ENCODE measurements around the gene THUMPD3.

Gene THUMPD3

DNA sequence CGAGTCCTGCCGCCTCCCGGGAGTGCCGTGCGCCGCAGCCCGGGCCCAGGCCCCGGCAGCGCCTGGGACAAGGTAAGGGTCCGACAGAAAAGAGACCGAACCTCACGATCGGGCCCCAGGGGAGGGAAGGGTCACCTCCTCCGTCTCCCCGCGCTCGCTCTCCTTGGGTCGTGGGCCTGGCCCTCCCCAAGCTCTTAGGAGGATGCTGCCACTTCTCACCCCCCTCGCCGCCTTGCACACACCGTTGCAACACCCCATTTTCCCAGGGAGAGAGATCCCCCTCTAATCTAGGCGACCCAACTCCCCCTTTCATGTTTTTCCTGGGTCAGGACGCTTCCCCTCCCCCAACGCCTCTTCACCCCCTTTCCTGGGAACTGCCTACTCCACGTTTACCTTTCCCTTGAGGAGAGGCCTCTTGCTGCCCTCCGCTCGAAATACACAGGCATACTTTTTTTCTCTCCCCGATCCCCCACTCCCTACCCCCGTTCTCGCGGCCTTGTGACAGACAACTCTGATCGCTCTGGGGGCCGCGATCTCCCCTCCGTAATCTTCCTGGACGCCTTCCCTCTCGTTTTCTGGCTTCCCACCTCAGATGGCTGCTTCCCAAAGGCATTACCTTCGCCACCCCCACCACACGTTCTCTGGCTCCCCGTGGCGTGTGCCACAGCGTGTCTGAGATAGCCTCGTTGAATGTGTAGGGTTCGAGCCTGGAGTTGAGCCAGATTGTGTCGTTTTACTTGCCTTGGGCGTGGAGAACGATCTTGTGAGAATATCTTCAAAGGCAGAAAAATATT is 35.2 kb downstream of the THUMPD3 start:
- peak overlapping the region; percentile 97 for H3K27ac ChIP-seq
- TF ChIP-seq, protein P1, sequence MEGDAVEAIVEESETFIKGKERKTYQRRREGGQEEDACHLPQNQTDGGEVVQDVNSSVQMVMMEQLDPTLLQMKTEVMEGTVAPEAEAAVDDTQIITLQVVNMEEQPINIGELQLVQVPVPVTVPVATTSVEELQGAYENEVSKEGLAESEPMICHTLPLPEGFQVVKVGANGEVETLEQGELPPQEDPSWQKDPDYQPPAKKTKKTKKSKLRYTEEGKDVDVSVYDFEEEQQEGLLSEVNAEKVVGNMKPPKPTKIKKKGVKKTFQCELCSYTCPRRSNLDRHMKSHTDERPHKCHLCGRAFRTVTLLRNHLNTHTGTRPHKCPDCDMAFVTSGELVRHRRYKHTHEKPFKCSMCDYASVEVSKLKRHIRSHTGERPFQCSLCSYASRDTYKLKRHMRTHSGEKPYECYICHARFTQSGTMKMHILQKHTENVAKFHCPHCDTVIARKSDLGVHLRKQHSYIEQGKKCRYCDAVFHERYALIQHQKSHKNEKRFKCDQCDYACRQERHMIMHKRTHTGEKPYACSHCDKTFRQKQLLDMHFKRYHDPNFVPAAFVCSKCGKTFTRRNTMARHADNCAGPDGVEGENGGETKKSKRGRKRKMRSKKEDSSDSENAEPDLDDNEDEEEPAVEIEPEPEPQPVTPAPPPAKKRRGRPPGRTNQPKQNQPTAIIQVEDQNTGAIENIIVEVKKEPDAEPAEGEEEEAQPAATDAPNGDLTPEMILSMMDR (IDR thresholded peaks at IDR 0.05), result no peak
- no peak for TF ChIP-seq ZFX (IDR thresholded peaks at IDR 0.05; ENCODE audit: borderline replicate concordance)

DNA sequence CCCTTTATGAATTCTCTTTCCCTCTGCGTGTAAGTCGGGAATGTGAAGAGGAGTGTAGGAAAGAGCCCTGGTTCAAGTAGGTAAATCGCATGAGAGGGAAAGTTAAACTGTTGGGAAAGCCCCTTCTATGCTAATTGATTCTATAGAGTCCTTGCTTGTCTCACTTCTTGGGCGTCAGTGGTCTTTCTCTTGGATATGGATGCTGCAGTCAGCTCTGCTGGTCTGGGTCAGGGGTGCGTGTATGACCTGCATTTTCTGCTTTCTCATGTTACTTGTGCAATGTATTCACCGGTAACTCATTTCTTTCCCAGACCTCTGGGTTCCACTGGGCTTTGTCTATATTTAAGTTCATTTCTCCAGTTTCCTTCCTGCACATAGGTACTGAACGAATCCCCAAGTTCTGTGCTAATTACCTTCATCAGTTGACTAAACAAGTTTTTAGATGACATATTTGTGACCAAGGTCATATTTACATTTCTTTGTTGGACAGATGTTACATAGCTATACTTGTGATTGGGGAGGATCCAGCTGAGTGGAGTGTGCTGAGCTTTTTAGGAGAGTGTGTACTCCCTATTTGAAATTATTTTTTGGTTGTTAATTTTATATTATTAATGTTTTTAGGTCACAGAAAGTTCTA is 36.0 kb downstream of the THUMPD3 start:
- peak overlapping the region; percentile 97 for H3K27ac ChIP-seq
- TF ChIP-seq ZFX (IDR thresholded peaks at IDR 0.05; ENCODE audit: borderline replicate concordance), result no peak

DNA sequence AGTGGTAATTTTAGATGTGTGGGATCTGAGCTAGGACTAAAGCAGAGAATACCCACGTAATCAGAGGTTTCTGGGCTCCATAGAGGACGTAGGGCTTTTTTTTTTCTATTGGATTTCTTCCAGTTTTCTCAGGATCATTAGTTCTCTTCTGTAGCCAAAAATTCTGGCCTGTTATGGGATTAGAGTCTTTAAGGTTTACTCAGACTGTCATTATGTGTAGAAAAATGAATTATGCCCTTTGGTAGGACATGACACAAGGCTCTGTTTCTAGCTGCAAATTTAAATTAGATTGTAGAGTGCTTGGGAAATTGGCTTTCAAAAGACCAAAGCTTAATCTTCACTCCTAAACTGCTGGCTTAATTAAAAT is 36.5 kb downstream of the THUMPD3 start:
- TF ChIP-seq, protein P1 (IDR thresholded peaks at IDR 0.05), result no peak
- H3K27ac ChIP-seq, result peak overlapping the region; percentile 97

DNA sequence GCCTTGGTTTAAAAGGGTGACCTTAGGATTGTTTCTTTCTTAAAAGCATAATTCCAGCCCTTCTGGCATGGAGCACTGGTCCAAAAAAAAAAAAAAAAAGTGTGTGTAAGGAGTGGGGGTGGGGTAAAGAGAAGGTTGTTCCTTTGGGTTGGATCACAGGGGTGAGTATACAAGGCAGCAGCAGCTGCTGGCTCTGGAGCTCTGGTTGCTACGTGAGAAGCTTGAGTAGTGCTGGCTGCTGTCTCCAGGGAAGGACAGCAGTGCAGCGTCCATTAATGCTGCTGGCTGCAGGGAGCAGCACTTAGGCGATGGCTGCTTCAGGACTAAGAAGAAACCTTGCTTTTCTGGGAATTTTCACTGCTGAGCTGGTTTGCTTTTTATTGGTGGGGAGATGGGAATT is 36.9 kb downstream of the THUMPD3 start:
- H3K27ac ChIP-seq, result peak overlapping the region; percentile 97
- TF ChIP-seq, protein P1 (IDR thresholded peaks at IDR 0.05), result no peak
- TF ChIP-seq ZFX (IDR thresholded peaks at IDR 0.05; ENCODE audit: borderline replicate concordance), result no peak

DNA sequence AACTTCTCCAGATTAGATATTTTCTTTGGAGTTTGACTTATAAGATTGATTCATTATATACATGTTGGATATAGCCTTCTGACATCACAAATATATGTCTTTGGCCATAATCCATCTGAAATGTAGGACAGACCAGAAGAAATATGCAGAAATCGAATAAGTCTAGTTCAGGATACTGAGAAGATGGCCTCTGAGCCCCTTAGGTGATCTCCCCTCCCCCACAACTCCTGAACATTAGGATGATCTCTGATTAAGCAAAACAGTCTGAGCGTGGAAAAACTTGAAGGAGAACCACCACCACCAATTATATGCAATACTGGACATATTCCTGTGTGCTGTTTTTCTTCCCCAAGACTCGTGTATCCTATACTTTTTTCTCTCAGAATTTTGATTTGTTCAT is 37.8 kb downstream of the THUMPD3 start:
- TF ChIP-seq, protein P1 (IDR thresholded peaks at IDR 0.05), result no peak
- TF ChIP-seq ZFX (IDR thresholded peaks at IDR 0.05; ENCODE audit: borderline replicate concordance), result no peak
- H3K27ac ChIP-seq, result peak overlapping the region; percentile 97

DNA sequence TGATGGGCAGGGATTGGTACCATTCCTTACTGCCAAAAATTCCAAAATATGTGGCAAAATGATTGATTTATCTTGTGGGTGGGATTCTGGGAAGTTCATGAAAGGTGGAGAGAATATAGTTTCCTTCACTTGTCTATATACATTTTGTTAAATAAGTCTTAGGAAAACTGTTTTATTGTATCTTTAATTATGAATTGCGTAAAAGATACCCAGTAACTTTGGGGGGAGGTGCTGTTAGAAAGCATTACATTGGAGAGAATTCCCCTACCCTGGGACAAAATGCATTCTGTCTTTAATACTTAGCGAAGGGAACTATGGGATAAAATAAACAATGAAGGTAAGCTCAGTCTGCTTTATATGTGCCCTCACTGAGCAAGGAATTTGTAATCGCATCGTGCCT is 39.1 kb downstream of the THUMPD3 start:
- peak overlapping the region; percentile 97 for H3K27ac ChIP-seq
- TF ChIP-seq ZFX (IDR thresholded peaks at IDR 0.05; ENCODE audit: borderline replicate concordance), result no peak
- TF ChIP-seq, protein P1 (IDR thresholded peaks at IDR 0.05), result no peak

DNA sequence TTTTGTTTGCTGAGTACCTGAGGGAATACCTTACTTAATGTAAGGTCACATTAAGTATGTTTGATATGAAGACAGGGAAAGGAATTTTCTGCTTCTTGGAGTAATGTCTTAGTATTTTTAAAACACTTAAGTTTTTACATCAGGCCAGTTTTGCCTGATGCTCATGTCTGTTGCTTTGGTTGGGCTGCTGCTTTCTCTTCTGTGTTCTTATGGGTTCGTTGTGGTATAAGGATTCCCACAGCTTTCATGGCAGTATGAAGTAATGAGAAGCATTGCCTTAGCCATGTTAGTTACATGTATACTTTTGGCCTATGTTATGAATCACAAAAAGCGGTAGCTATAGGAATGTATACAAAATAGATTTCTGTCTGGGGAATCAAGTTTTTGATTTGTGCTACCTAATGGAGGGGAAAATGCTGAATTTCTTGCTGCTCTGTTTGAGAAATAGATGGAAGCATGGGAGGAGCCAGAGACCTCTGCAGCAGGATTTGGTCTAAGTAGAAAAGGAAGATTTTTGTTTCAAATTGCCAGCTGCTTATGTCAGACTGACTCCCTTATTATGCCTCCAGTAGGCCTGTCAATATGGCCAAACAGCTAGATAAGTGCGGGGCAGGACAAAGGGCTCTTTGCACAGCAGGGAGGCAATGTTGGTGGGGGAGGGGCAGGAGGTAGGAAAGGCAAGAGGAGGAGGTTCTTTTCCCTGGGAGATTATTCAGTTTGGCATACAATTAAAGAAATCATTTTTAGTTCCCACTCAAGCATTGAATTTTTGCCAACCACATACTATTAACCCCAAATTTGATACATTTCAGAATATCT is 39.8 kb downstream of the THUMPD3 start:
- H3K27ac ChIP-seq, result peak overlapping the region; percentile 97
- no peak for TF ChIP-seq ZFX (IDR thresholded peaks at IDR 0.05; ENCODE audit: borderline replicate concordance)

DNA sequence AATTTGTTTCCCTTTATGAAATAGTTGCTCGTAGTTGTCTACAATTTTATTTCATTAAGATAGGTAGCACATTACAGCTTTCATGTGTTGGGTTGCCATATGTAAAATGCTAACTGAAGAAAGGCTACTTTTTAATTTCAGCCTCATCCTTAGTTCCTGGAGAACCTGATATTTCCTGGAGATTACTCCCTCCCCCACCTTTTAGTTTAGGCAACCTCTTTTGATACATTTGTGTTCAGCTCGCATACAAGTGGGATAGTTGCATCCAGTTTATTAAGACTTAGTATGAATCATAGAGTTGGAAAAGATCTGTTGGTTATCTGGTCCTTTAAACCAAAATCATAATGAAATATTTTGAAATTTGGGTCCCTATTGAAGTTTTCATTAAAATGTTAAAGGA is 40.6 kb downstream of the THUMPD3 start:
- TF ChIP-seq ZFX (IDR thresholded peaks at IDR 0.05; ENCODE audit: borderline replicate concordance), result no peak
- TF ChIP-seq, protein P1 (IDR thresholded peaks at IDR 0.05), result no peak

More for the DNA sequence above, 40.6 kb downstream of the THUMPD3 start:
- H3K27ac ChIP-seq, result peak overlapping the region; percentile 97

Measured in 22Rv1 (cell line).